ENCODE results near the gene DSG3. TPM values are rescaled to one million over a fixed set of nuclear protein-coding genes. Genes with fewer than 3 reads are reported as not detected.

The DSG3 gene
- polyA plus RNA-seq, 1 donor (not counting 4 experiments of a cell fraction or from before 2014, with no cell fraction given) = 259 TPM

GRCh38 chr18:31410716-31411483, 36.6 kb upstream of the DSG3 start:
- H3K4me3 ChIP-seq (ENCODE audit: control insufficient read depth in 2 of 3, extremely low read depth in 1 of 3, insufficient read depth in 2 of 3, low read depth in 1 of 3, low read length in 3 of 3) = no peak overlapping the region
- dilution Hi-C loops (cut with MboI; ENCODE audit: extremely low pct_ligation_motif_present, low sequenced_read_pairs) = no loop called here
- H3K9ac ChIP-seq (ENCODE audit: control insufficient read depth, extremely low read depth, insufficient read depth, low read length) = no peak overlapping the region
- no peaks in the 10 kb centered on the region for H3K9me1 ChIP-seq (ENCODE audit: control insufficient read depth, extremely low read depth, insufficient read depth, low read length)
- H3K9me3 ChIP-seq (ENCODE audit: control insufficient read depth, low read depth, low read length) = no peaks in the 10 kb centered on the region
- no peak overlapping the region for H3K27ac ChIP-seq (ENCODE audit: control insufficient read depth, insufficient read depth, low read length)
- peaks cover 3% of the 10 kb centered on the region for H3K4me1 ChIP-seq (ENCODE audit: control insufficient read depth, extremely low read depth, insufficient read depth, low read length)
- H2AFZ ChIP-seq (ENCODE audit: control insufficient read depth, low read length) = peak overlapping the region; percentile 50
- no peaks in the 10 kb centered on the region for H3K27me3 ChIP-seq (ENCODE audit: control insufficient read depth, extremely low read depth, insufficient read depth, low read length)
- H3K79me2 ChIP-seq (ENCODE audit: control insufficient read depth, insufficient read depth, low read length) = no peaks in the 10 kb centered on the region
- TF ChIP-seq, protein P1, sequence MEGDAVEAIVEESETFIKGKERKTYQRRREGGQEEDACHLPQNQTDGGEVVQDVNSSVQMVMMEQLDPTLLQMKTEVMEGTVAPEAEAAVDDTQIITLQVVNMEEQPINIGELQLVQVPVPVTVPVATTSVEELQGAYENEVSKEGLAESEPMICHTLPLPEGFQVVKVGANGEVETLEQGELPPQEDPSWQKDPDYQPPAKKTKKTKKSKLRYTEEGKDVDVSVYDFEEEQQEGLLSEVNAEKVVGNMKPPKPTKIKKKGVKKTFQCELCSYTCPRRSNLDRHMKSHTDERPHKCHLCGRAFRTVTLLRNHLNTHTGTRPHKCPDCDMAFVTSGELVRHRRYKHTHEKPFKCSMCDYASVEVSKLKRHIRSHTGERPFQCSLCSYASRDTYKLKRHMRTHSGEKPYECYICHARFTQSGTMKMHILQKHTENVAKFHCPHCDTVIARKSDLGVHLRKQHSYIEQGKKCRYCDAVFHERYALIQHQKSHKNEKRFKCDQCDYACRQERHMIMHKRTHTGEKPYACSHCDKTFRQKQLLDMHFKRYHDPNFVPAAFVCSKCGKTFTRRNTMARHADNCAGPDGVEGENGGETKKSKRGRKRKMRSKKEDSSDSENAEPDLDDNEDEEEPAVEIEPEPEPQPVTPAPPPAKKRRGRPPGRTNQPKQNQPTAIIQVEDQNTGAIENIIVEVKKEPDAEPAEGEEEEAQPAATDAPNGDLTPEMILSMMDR (optimal IDR thresholded peaks at IDR 0.05 in 1 of 3, IDR thresholded peaks at IDR 0.05 in 1 of 3, conservative IDR thresholded peaks at IDR 0.05 in 1 of 3; ENCODE audit: extremely low read depth in 1 of 3, insufficient read depth in 2 of 3, low read length in 3 of 3) = no peak
- TF ChIP-seq EZH2 (IDR thresholded peaks at IDR 0.05; ENCODE audit: low read length) = no peak
- no peak overlapping the region for H3K4me2 ChIP-seq (ENCODE audit: control insufficient read depth, extremely low read depth, insufficient read depth, low read depth, low read length)
- FAIRE-seq (no peak), DNase-seq (ENCODE audit: low read depth, low spot score) (no peak)
- no peaks in the 10 kb centered on the region for H4K20me1 ChIP-seq (ENCODE audit: control insufficient read depth, extremely low read depth, insufficient read depth, low read length)
- no peaks in the 10 kb centered on the region for H3K36me3 ChIP-seq (ENCODE audit: control insufficient read depth in 2 of 2, extremely low read depth in 1 of 2, insufficient read depth in 2 of 2, low read length in 2 of 2)

GRCh38 chr18:31413137-31413536, 34.4 kb upstream of the DSG3 start:
- dilution Hi-C loops (cut with MboI; ENCODE audit: extremely low pct_ligation_motif_present, low sequenced_read_pairs) = no loop called here
- Histone ChIP-seq H4K20me1 (ENCODE audit: control insufficient read depth, extremely low read depth, insufficient read depth, low read length) (no peaks in the 10 kb centered on the region), H3K36me3 (ENCODE audit: control insufficient read depth in 2 of 2, extremely low read depth in 1 of 2, insufficient read depth in 2 of 2, low read length in 2 of 2) (no peaks in the 10 kb centered on the region), H3K4me2 (ENCODE audit: control insufficient read depth, extremely low read depth, insufficient read depth, low read depth, low read length) (no peak overlapping the region), H3K9ac (ENCODE audit: control insufficient read depth, extremely low read depth, insufficient read depth, low read length) (no peak overlapping the region), H3K79me2 (ENCODE audit: control insufficient read depth, insufficient read depth, low read length) (no peaks in the 10 kb centered on the region), H3K9me1 (ENCODE audit: control insufficient read depth, extremely low read depth, insufficient read depth, low read length) (no peaks in the 10 kb centered on the region), H2AFZ (ENCODE audit: control insufficient read depth, low read length) (no peak overlapping the region), H3K4me3 (ENCODE audit: control insufficient read depth in 2 of 3, extremely low read depth in 1 of 3, insufficient read depth in 2 of 3, low read depth in 1 of 3, low read length in 3 of 3) (no peak overlapping the region), H3K27me3 (ENCODE audit: control insufficient read depth, extremely low read depth, insufficient read depth, low read length) (no peaks in the 10 kb centered on the region), H3K4me1 (ENCODE audit: control insufficient read depth, extremely low read depth, insufficient read depth, low read length) (no peaks in the 10 kb centered on the region), H3K9me3 (ENCODE audit: control insufficient read depth, low read depth, low read length) (no peaks in the 10 kb centered on the region), H3K27ac (ENCODE audit: control insufficient read depth, insufficient read depth, low read length) (no peak overlapping the region)
- FAIRE-seq = no peak
- DNase-seq (ENCODE audit: low read depth, low spot score) = no peak
- TF ChIP-seq, protein P1 (optimal IDR thresholded peaks at IDR 0.05 in 1 of 3, IDR thresholded peaks at IDR 0.05 in 1 of 3, conservative IDR thresholded peaks at IDR 0.05 in 1 of 3; ENCODE audit: extremely low read depth in 1 of 3, insufficient read depth in 2 of 3, low read length in 3 of 3) = no peak
- no peak for TF ChIP-seq EZH2 (IDR thresholded peaks at IDR 0.05; ENCODE audit: low read length)
